GM12874 (cell line): ENCODE measurements around the gene EFCAB6.

Experiments used
- TF ChIP-seq, protein P1 (sequence below): IDR thresholded peaks from 2 replicates; pipeline ENCODE4 v1.5.1; 2011; ENCODE audit warnings: low read depth, mild to moderate bottlenecking, control low read depth, low read length, moderate library complexity; ENCODE audit not compliant: insufficient read depth

Gene EFCAB6

GRCh38 chr22:43550672-43551071, 261.4 kb downstream of the EFCAB6 start:
- TF ChIP-seq, protein P1, sequence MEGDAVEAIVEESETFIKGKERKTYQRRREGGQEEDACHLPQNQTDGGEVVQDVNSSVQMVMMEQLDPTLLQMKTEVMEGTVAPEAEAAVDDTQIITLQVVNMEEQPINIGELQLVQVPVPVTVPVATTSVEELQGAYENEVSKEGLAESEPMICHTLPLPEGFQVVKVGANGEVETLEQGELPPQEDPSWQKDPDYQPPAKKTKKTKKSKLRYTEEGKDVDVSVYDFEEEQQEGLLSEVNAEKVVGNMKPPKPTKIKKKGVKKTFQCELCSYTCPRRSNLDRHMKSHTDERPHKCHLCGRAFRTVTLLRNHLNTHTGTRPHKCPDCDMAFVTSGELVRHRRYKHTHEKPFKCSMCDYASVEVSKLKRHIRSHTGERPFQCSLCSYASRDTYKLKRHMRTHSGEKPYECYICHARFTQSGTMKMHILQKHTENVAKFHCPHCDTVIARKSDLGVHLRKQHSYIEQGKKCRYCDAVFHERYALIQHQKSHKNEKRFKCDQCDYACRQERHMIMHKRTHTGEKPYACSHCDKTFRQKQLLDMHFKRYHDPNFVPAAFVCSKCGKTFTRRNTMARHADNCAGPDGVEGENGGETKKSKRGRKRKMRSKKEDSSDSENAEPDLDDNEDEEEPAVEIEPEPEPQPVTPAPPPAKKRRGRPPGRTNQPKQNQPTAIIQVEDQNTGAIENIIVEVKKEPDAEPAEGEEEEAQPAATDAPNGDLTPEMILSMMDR, result no peak

DNA sequence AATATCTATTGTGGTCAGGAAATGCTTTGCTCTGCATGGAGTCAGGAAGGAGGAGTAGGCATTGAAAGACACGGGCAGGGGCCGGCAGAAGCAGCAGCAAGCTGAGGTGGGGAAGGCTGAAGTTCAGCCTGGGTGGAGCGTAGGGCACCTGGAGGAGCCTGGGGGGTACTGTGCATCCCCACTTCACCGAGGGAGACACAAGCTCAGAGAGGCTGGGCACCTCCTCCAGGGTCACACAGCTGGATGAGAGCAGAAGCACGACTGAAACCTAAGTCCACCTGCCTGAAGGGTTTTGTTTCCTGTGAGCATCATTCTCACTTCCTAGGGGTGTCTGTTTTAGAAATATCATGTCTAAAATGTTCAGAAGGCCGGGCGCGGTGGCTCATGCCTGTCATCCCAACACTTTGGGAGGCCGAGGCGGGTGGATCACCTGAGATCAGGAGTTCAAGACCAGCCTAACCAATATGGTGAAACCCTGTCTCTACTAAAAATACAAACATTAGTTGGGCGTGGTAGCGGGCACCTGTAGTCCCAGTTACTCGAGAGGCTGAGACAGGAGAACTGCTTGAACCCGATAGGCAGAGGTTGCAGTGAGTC, 262.0 kb downstream of the EFCAB6 start:
- TF ChIP-seq, protein P1, result no peak

GRCh38 chr22:43546186-43546585, 265.9 kb downstream of the EFCAB6 start:
- TF ChIP-seq, protein P1, result no peak

DNA sequence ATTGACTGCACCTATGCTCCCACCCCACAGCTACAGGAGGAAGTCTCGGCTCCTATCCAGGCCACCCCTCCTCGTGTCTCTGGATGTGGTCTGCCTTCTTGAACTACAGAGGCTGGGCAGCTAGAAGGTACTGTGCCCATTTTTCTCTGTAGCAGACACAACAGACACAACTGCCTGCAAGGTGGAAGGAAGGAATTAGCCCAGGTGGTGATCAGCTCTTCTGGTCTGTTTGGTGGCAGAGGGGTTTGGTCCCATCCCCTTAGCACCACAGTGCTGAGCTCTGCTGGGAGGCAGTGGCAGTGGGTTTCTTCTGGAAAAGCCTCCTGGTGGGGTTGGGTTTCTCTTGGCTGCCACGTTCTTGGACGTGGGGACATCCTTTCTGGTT, 267.8 kb downstream of the EFCAB6 start:
- TF ChIP-seq, protein P1, result no peak

DNA sequence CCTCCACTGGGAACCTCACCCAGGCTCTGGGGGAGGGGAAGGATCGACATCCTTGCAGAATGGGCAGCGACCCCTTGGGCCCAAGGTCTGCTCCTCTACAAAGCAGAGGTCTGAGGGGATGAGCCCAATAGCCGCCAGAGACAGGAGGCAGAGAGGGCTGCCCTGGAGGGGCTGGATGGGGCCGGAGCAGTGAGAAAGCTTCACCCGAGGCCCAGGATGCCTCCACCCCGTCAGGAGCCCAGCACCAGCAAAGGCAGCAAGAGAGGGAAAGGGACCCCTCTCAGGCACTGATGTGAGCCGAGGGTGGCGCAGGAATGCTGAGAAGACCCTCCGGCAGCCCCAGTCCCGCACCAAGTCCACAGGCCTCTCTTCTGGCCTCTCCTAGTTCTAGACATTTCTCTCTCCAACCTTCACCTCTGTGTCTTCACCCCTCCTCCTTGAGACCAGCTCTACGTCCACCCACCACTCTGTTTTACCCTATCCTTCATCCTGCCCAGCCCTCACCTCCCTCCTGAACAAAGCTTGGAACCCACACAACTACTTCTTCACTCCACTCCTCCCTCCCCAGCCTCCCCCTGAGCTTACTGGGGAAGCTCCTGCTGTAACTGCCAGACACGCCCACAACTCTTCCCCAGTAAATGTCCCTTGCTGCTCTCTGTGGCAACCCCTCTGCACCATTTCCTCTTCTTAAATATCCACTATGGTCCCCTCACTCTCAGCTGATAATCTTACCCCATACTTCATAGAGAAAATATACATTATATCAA, 268.4 kb downstream of the EFCAB6 start:
- TF ChIP-seq, protein P1, result no peak

GRCh38 chr22:43542681-43543521, 269.2 kb downstream of the EFCAB6 start:
- TF ChIP-seq, protein P1, result no peak
